GM12878 (cell line): ENCODE data around the gene FLT1. TPM values are rescaled to one million over a fixed set of nuclear protein-coding genes. Genes with fewer than 3 reads are reported as not detected.

Source experiments
- ATAC-seq: fragments of 200-7000 bp; cut with Tn5 transposase; 3 replicates; pipeline ENCODE4 v1.9.1; 2020; ENCODE audit warnings: mild to moderate bottlenecking, moderate library complexity
- BruUV-seq: library from RNA; stranded (reverse); fragments of 400-500 nt; replicated peaks from 2 replicates; lab custom pipeline; 2021; lab: Mats Ljungman, UMichigan
- CTCF ChIA-PET: fragments of 300-600 bp; sonication (Branson Sonifier 250); formaldehyde crosslinking; extraction: SDS; loops from one replicate; lab custom pipeline; 2021; ENCODE audit warnings: inconsistent platforms; lab: Yijun Ruan, JAX
- POLR2A ChIA-PET: fragments of 350-600 bp; formaldehyde crosslinking; extraction: SDS; loops from one replicate; lab custom pipeline; 2021; ENCODE audit warnings: inconsistent platforms; lab: Charles Lee
- RAD21 ChIA-PET: fragments of 300-600 bp; sonication (Branson Sonifier 250); formaldehyde crosslinking; loops from one replicate; lab custom pipeline; 2023; ENCODE audit warnings: antibody characterized with exemption; ENCODE audit not compliant: unreplicated experiment; lab: Charles Lee
- SMC1A ChIA-PET: fragments of 300-600 bp; sonication (Branson Sonifier 250); formaldehyde crosslinking; loops from one replicate; lab custom pipeline; 2023; ENCODE audit not compliant: unreplicated experiment, uncharacterized antibody; lab: Charles Lee
- DNase-seq: peaks from one replicate; pipeline ENCODE4 v3.0.0-alpha.2; 2011; ENCODE audit warnings: low read depth, low spot score
- FAIRE-seq: peaks from 3 replicates; lab custom pipeline; 2011; peaks lifted over from hg19 to GRCh38; lab: Jason Lieb, UNC
- H2AFZ ChIP-seq: 2 replicates; pipeline ENCODE4 v1.6.0; 2011; ENCODE audit warnings: low read depth, low read length, control low read depth; ENCODE audit not compliant: control insufficient read depth
- H3K27ac ChIP-seq: 2 replicates; pipeline ENCODE4 v1.5.1; 2011; ENCODE audit warnings: control low read depth; ENCODE audit not compliant: control insufficient read depth, insufficient read depth
- H3K27me3 ChIP-seq, 2 experiments: replicated peaks in 1 of 2; 2 replicates each; pipeline versions ENCODE4 v1.6.0 to v1.6.1; 2011; ENCODE audit warnings: low read length in 1 of 2; ENCODE audit not compliant: control insufficient read depth in 2 of 2, insufficient read depth in 2 of 2
- H3K36me3 ChIP-seq, 2 experiments: 2 replicates each; pipeline ENCODE4 v1.5.1; 2011; ENCODE audit warnings: low read length in 1 of 2; ENCODE audit not compliant: control insufficient read depth in 2 of 2, insufficient read depth in 2 of 2
- H3K4me1 ChIP-seq: 2 replicates; pipeline ENCODE4 v1.6.1; 2011; ENCODE audit warnings: mild to moderate bottlenecking, low read length, moderate library complexity, mixed read lengths; ENCODE audit not compliant: control insufficient read depth, insufficient read depth
- H3K4me2 ChIP-seq: 2 replicates; pipeline ENCODE4 v1.6.0; 2011; ENCODE audit warnings: control low read depth; ENCODE audit not compliant: control insufficient read depth, insufficient read depth
- H3K4me3 ChIP-seq: fragments of 200-600 bp; sonication (generic); 2 replicates; pipeline ENCODE4 v1.5.1; 2016
- H3K79me2 ChIP-seq: 2 replicates; pipeline ENCODE4 v1.6.0; 2011; ENCODE audit warnings: low read length; ENCODE audit not compliant: control insufficient read depth, insufficient read depth
- H3K9ac ChIP-seq: 2 replicates; pipeline ENCODE4 v1.8.0; 2011; ENCODE audit warnings: low read length, control low read depth, mixed read lengths; ENCODE audit not compliant: control insufficient read depth, insufficient read depth
- H3K9me3 ChIP-seq: replicated peaks from 3 replicates; pipeline ENCODE4 v1.5.1; 2011; ENCODE audit warnings: mild to moderate bottlenecking, low read length; ENCODE audit not compliant: control insufficient read depth, insufficient read depth
- H4K20me1 ChIP-seq: 2 replicates; pipeline ENCODE4 v1.6.0; 2011; ENCODE audit not compliant: control insufficient read depth, insufficient read depth
- ATF2 ChIP-seq: IDR thresholded peaks from 2 replicates; pipeline ENCODE4 v1.6.1; 2012; ENCODE audit warnings: low read length, inconsistent platforms
- BACH1 ChIP-seq: fragments of 450-650 bp; IDR thresholded peaks from 2 replicates; pipeline ENCODE4 v1.6.1; 2017; ENCODE audit warnings: mild to moderate bottlenecking, borderline replicate concordance
- BRCA1 ChIP-seq: IDR thresholded peaks from 2 replicates; pipeline ENCODE4 v1.6.1; 2011; ENCODE audit warnings: low read depth, low read length, improper control_type of control experiment
- CBFB ChIP-seq: IDR thresholded peaks from 2 replicates; pipeline ENCODE4 v1.6.1; 2016; ENCODE audit warnings: antibody characterized with exemption, low read depth
- CEBPB ChIP-seq, 2 experiments: fragments of 150-350 bp in 1 of 2; IDR thresholded peaks; 2 replicates each; pipeline ENCODE4 v1.6.1; 2012 to 2014; ENCODE audit warnings: low read depth in 2 of 2, low read length in 2 of 2, borderline replicate concordance in 1 of 2, inconsistent platforms in 1 of 2
- CREM ChIP-seq: IDR thresholded peaks from 2 replicates; pipeline ENCODE4 v1.6.1; 2014; ENCODE audit warnings: antibody characterized with exemption, low read depth
- CUX1 ChIP-seq: IDR thresholded peaks from 2 replicates; pipeline ENCODE4 v1.6.1; 2012; ENCODE audit warnings: improper control_type of control experiment, low read depth, low read length; ENCODE audit not compliant: insufficient replicate concordance
- FOXM1 ChIP-seq: IDR thresholded peaks from 2 replicates; pipeline ENCODE4 v1.6.1; 2012; ENCODE audit warnings: low read depth, mild to moderate bottlenecking, inconsistent platforms, low read length, moderate library complexity
- GABPA ChIP-seq: IDR thresholded peaks from 2 replicates; pipeline ENCODE4 v1.6.1; 2014; ENCODE audit warnings: antibody characterized with exemption, low read depth, mild to moderate bottlenecking, inconsistent platforms
- JUNB ChIP-seq: IDR thresholded peaks from 2 replicates; pipeline ENCODE4 v1.6.1; 2016; ENCODE audit warnings: antibody characterized with exemption, mild to moderate bottlenecking
- MEF2A ChIP-seq: IDR thresholded peaks from 2 replicates; pipeline ENCODE4 v1.6.1; 2011; ENCODE audit warnings: low read depth, mild to moderate bottlenecking, low read length, moderate library complexity; ENCODE audit not compliant: insufficient read depth
- MYB ChIP-seq: fragments of 150-350 bp; IDR thresholded peaks from 2 replicates; pipeline ENCODE4 v1.6.1; 2014; ENCODE audit warnings: mild to moderate bottlenecking, low read depth, low read length, borderline replicate concordance
- POLR2AphosphoS2 ChIP-seq: IDR thresholded peaks from 2 replicates; pipeline ENCODE4 v1.6.1; 2011; ENCODE audit warnings: low read depth, mild to moderate bottlenecking, low read length, improper control_type of control experiment, moderate library complexity
- RUNX3 ChIP-seq: IDR thresholded peaks from 2 replicates; pipeline ENCODE4 v1.6.1; 2012; ENCODE audit warnings: low read length, inconsistent platforms
- SIN3A ChIP-seq: IDR thresholded peaks from 2 replicates; pipeline ENCODE4 v1.6.1; 2012; ENCODE audit warnings: low read depth, low read length, improper control_type of control experiment
- SPI1 ChIP-seq: IDR thresholded peaks from 2 replicates; pipeline ENCODE4 v1.6.1; 2011; ENCODE audit warnings: low read depth, mild to moderate bottlenecking, low read length, moderate library complexity, borderline replicate concordance; ENCODE audit not compliant: insufficient read depth
- STAT1 ChIP-seq: fragments of 450-650 bp; conservative IDR thresholded peaks from 2 replicates; pipeline ENCODE4 v1.6.1; 2014; ENCODE audit warnings: antibody characterized with exemption, mild to moderate bottlenecking
- WRNIP1 ChIP-seq: IDR thresholded peaks from 2 replicates; pipeline ENCODE4 v1.6.1; 2011; ENCODE audit warnings: low read depth, low read length, improper control_type of control experiment, borderline replicate concordance
- WGBS: methylation state at CpG from one replicate; pipeline ENCODE4 v1.1.6; 2016; ENCODE audit warnings: low lambda C conversion rate; ENCODE audit not compliant: insufficient replicate concordance, insufficient coverage; ENCODE audit errors: missing lambda C conversion rate; 5-methylcytosine and 5-hydroxymethylcytosine counted together
- in situ Hi-C: fragments of 300-500 bp; cut with MboI; formaldehyde crosslinking; loops from 9 replicates; pipeline ENCODE4 v1.14.3; 2018; ENCODE audit warnings: mixed read lengths
- intact Hi-C: fragments of 100-400 bp; cut with micrococcal nuclease; formaldehyde crosslinking; loops from one replicate; pipeline ENCODE4 v1.14.2; 2022; ENCODE audit not compliant: unreplicated experiment
- polyA plus RNA-seq, 11 experiments: library from polyadenylated mRNA; depleted of rRNA in 4 of 11; unstranded in 6 of 11; stranded (reverse) in 5 of 11; fragments of >200 nt; fragmentation: Nextera tagmentation in 4 of 11; fragmentation: Illumina TruSeq in 1 of 11; extraction: Ambion mirVana in 4 of 11; extraction: Trizol in 1 of 11; gene quantifications; 1 replicate in 1 of 11; 2 replicates in 10 of 11; pipeline versions ENCODE4 v1.2.1 to v1.2.3, GENCODE V29; 2011 to 2016; ENCODE audit warnings: inconsistent platforms in 2 of 11, missing spikeins in 2 of 11, low read depth in 1 of 11
- total RNA-seq, 4 experiments: library from RNA; depleted of rRNA in 3 of 4; stranded (reverse); fragments of >200 nt in 3 of 4; fragmentation: Illumina TruSeq in 1 of 4; extraction: Trizol in 1 of 4; gene quantifications; 2 replicates each; pipeline versions ENCODE4 v1.2.1 to v1.2.3, GENCODE V29; 2013 to 2021

FLT1 gene
- total and polyA plus RNA-seq, 10 of the 15 experiments (the other 5 are each of a cell fraction or from before 2014, with no cell fraction given), result 0.55 to 5.6 (median 0.84) TPM

- no peak for TF ChIP-seq SPI1
- TF ChIP-seq JUNB, result no peak
- no peak for TF ChIP-seq POLR2AphosphoS2
- TF ChIP-seq CBFB, result no peak
- TF ChIP-seq FOXM1, result no peak
- TF ChIP-seq, all 136 proteins: peak for 0
Observed at GRCh38 chr13:28257305-28257704, 237.6 kb downstream of the FLT1 start (continued).

DNA sequence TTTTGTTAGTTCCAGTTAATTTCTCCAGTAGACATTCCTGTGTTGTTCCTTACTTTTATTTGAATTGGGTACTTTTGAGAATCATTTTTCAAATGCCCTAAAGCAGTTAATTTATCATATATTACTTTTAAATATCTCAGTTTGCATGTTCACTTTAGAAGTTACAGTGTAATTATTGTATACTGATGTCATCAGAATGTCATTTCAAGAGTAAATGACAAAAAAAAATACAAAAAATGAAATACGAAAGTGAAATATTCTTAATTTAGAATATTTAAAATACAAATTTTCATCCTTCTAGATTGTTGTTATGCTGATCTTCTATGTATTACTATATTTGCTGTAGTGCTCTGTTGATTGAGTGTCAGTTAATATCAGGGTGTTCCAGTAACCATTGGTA lies 242.4 kb downstream of the FLT1 start:
- peak; percentile 7 for FAIRE-seq
- ChIA-PET POLR2A (no interaction called here), SMC1A (no interaction called here), RAD21 (no interaction called here), CTCF (no interaction called here)
- Histone ChIP-seq H2AFZ (no peak overlapping the region), H3K4me3 (no peak overlapping the region), H3K9me3 (peaks cover 2% of the 10 kb centered on the region), H3K4me2 (peak overlapping the region; percentile 17; the same call in 1 of the 2 replicates), H4K20me1 (no peaks in the 10 kb centered on the region), H3K27me3 (no peaks in the 10 kb centered on the region), H3K36me3 (peaks cover 0 to 10% of the 10 kb centered on the region in 2 experiments; a peak in 2 of 4 replicates), H3K4me1 (peaks cover 20% of the 10 kb centered on the region), H3K79me2 (no peaks in the 10 kb centered on the region; the same call in 1 of the 2 replicates), H3K9ac (no peak overlapping the region), H3K27ac (no peak overlapping the region)
- intact Hi-C loops (no loop called here), in situ Hi-C loops (no loop called here)
- 19% methylated on average over 1 of the region's 1 CpG for WGBS
- BruUV-seq, result no TSS peak
- no peak; the same call in 2 of the 3 replicates for ATAC-seq
- no peak for DNase-seq
- TF ChIP-seq SIN3A, result no peak
- no peak for TF ChIP-seq CUX1
- no peak for TF ChIP-seq WRNIP1
- no peak for TF ChIP-seq RUNX3
- TF ChIP-seq MEF2A, result 0 out of 2 replicates have a peak, but pooled peaks have one; percentile 20
- peak; percentile 92 for TF ChIP-seq JUNB
- no peak for TF ChIP-seq CEBPB (IDR thresholded peaks at IDR 0.05; ENCODE audit: borderline replicate concordance in 1 of 2, low read depth in 2 of 2, low read length in 2 of 2)
- TF ChIP-seq BACH1, result no peak
- no peak for TF ChIP-seq MYB
- no peak for TF ChIP-seq BRCA1
- peak; percentile 30; the same call in 1 of the 2 replicates for TF ChIP-seq ATF2
- 0 out of 2 replicates have a peak, but pooled peaks have one; percentile 15 for TF ChIP-seq GABPA
- TF ChIP-seq STAT1, result no peak
- TF ChIP-seq CREM, result peak; percentile 22; the same call in 1 of the 2 replicates
